H1 (cell line): ENCODE results near the gene NCK2. TPM values are rescaled to one million over a fixed set of nuclear protein-coding genes. Genes with fewer than 3 reads are reported as not detected.

Source experiments
- CHD7 ChIP-seq: fragments of 300-600 bp; sonication (generic); IDR thresholded peaks from 2 replicates; pipeline ENCODE4 v1.7.1; 2012; ENCODE audit warnings: low read length, moderate library complexity, mild to moderate bottlenecking, inconsistent platforms; ENCODE audit not compliant: insufficient replicate concordance
- POU5F1 ChIP-seq: IDR thresholded peaks from 2 replicates; pipeline ENCODE4 v1.6.1; 2011; ENCODE audit warnings: low read depth, mild to moderate bottlenecking, low read length, moderate library complexity
- SIRT6 ChIP-seq: IDR thresholded peaks from one replicate; pipeline ENCODE4 v1.7.1; 2012; ENCODE audit warnings: low read length, inconsistent platforms
- polyA plus RNA-seq, 7 experiments: library from polyadenylated mRNA; depleted of rRNA in 3 of 7; stranded (reverse) in 5 of 7; unstranded in 2 of 7; fragments of >200 nt in 5 of 7; fragments of 200-250 nt in 2 of 7; gene quantifications; 1 replicate in 5 of 7; 2 replicates in 1 of 7; 4 replicates in 1 of 7; pipeline versions ENCODE4 v1.2.1 to v1.2.3, GENCODE V29; 2011 to 2013; ENCODE audit warnings: missing spikeins in 2 of 7, mixed read lengths in 2 of 7
- total RNA-seq: library from RNA; stranded (reverse); fragmentation: NEBNext Ultra II Directional; extraction: Animal tissue kit (Norgen Biotek cat#: 25700); gene quantifications from 2 replicates; pipeline ENCODE4 v1.2.1, GENCODE V29; 2021

NCK2 gene
- total and polyA plus RNA-seq, 2 of the 8 experiments (the other 6 are each of a cell fraction or from before 2014, with no cell fraction given) = 30.3 to 65.7 TPM

- TF ChIP-seq CHD7 (no peak), POU5F1 (no peak), SIRT6 (no peak)
These were observed 126.1 kb downstream of the NCK2 start (continued) for GRCh38 chr2:105870858-105871257.
